ENCODE measurements around the gene GPR33.
"Not testable (repeated sequence)": the region's sequence is repeated elsewhere in the genome, so short reads cannot be mapped to it uniquely, and the experiment has no call there.

GPR33 gene

GRCh38 chr14:31457665-31458659 lies 29.9 kb downstream of the GPR33 start:
- peak in 1 of 2 donors; percentile 52 for DNase-seq

- DNase-seq, result peak; percentile 95 to 98
Observed at GRCh38 chr14:31456841-31457664, 30.8 kb downstream of the GPR33 start, which contains the start of gene DTD2. Gene DTD2, minus strand, starts transcription at chr14:31457506. Its CDS starts 113 bp downstream, at chr14:31457393.

- DNase-seq, result peak in 1 of 2 donors; percentile 73
Observed at GRCh38 chr14:31449971-31450610, 37.7 kb downstream of the GPR33 start.

- DNase-seq, result no peak
Observed at GRCh38 chr14:31449136-31449535, 38.7 kb downstream of the GPR33 start.

GRCh38 chr14:31445703-31446102 lies 42.1 kb downstream of the GPR33 start:
- no peak for DNase-seq

GRCh38 chr14:31442284-31442683 lies 45.6 kb downstream of the GPR33 start:
- DNase-seq, result no peak

GRCh38 chr14:31441273-31442111 lies 46.3 kb downstream of the GPR33 start:
- DNase-seq, result no peak

- no peak for DNase-seq
Observed at GRCh38 chr14:31440280-31440679, 47.6 kb downstream of the GPR33 start.

- DNase-seq, result peak in 1 of 2 donors; percentile 61
Observed at GRCh38 chr14:31439561-31439960, 48.3 kb downstream of the GPR33 start.

GRCh38 chr14:31437045-31437691 lies 50.7 kb downstream of the GPR33 start:
- not testable (repeated sequence) for DNase-seq

GRCh38 chr14:31435276-31435675 lies 52.6 kb downstream of the GPR33 start:
- peak in 1 of 2 donors; percentile 31 for DNase-seq
